GM19438 (cell line): ENCODE data around the gene GOT2.
"Not testable (repeated sequence)": the region's sequence is repeated elsewhere in the genome, so short reads cannot be mapped to it uniquely, and the experiment has no call there.

ENCODE experiments used
- ATAC-seq: cut with Tn5 transposase; IDR thresholded peaks from one replicate; pipeline ENCODE4 v1.9.1; 2021; ENCODE audit warnings: low read depth; ENCODE audit not compliant: unreplicated experiment

The GOT2 gene

GRCh38 chr16:58723109-58723508 is 11.0 kb downstream of the GOT2 start:
- ATAC-seq, result no peak

DNA sequence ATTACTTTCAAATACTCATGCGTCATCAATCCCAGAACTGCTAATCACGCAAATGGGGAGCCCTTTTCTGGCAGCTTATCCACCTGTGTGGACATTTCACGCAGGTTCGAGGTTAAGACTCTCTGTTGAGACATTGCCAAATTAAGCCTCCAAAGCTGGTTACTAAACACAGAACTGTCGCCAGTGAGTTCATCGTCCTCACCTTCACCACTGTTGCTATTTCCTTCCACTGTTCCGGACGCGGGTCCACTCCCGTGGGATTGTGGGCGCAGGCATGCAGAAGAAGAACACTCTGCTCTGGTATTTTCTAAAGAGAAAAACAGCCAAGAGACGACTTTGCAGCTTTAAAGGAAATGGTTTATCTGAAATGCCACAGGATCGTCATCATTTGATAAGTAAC is 16.1 kb downstream of the GOT2 start:
- ATAC-seq, result no peak

DNA sequence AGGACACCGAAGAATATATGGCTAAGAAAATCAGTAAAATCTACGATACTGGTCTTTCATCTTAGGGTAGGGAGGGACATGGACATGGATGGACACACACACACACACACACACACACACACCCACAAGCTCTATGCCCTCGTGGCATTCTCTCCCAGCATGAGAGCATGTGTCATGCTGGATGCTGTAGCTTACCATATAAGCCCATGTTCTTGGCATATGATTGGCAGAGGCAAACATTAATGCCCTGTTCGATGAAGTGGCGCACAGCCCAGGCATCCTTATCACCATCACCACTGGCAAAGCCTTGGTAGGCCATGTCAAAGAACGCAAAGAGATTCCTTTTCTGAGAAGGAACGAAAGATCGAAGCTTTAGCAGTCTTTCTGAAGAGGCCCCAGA is 17.6 kb downstream of the GOT2 start:
- ATAC-seq, result no peak

GRCh38 chr16:58713742-58714141 is 20.4 kb downstream of the GOT2 start:
- no peak for ATAC-seq

GRCh38 chr16:58709333-58709732 is 24.8 kb downstream of the GOT2 start:
- no peak for ATAC-seq

DNA sequence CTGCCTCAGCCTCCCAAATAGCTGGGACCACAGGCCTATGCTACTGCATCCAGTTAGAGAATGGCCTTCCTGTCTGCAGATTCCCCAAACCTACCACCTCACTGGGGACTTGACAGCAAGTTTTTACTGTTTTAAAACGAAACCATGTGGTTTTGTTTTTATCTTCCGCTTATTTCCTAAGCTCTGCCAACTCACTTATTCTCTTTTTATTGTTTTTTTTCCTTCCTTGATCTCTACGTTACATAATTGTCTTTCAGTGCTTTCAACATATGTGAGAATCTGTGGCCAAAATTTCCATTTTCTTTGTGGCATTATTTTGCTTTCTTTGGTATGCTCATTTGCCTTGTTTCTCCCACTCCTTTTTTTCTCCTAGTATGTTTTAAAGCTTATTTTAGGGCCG is 35.0 kb downstream of the GOT2 start:
- no peak for ATAC-seq

GRCh38 chr16:58695368-58695767 is 38.7 kb downstream of the GOT2 start:
- no peak for ATAC-seq

DNA sequence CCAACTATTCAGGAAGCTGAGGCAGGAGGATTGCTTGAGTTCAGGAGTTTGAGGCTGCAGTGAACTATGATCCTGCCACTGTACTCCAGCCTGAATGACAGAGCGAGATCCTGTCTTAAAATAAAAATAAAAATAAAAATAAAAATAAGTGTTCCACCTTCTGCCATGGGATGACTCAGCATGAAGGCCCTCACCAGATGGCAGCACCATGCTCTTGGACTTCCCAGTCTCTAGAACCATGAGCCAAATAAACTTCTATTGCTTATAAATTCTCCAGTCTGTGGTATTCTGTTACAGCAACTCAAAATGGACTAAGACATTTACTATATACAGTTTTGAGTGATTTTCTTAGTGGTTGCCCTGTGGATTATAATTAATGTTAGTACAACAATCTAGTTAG is 41.7 kb downstream of the GOT2 start:
- ATAC-seq, result no peak

GRCh38 chr16:58686985-58687706 is 47.0 kb downstream of the GOT2 start:
- ATAC-seq, result not testable (repeated sequence)

DNA sequence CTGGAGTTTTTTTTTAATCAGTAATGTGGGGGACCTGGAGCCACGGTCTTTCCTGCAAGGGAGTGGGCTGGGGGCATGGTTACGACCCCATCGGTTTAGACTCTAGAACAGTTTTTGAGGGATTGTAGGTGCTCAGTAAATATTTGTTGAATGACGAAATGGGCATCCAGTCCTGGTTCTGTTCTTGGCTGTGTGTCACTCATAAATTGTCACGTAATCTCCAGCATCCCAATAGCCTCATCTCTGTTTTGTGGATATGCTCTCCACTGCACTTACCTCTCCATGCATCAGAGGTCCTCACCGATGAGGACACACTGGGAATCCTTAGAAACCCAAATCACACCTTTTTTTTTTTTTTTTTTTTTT is 49.0 kb downstream of the GOT2 start:
- ATAC-seq, result no peak

DNA sequence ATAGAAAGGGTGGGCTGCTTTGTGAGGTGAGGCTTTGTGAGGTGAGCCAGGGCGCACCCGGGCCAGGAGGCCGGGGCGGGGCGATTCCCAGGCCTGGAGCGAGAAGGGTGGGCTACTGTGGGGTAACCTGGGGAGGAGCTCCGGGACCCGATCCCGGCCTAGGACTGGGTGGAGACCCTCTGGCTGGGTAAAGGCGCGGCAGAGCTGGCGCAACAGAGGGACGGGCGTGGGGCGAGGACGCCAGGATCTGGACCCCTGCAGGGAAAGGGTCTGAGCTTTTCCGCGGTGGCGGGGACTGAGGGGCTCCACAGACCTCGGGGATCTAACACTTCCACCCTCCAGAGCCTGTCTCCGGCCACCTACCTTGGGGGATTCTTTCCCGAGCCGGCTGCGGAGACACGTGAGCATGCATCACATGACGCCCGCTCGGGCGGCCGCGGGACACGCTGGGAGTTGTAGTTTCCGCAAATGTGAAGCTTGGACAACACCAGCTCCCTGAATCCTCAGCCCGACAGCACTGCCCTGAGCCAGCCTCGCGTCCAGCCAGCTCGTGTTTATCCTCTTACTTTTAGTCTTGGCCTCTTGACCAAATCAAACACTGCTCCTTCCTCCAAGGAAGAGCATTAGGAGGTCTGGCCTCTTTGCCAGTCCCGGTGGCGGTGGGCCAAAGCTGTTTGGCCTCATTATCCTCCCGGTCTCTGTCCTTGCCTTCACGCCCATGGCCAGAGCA is 49.6 kb downstream of the GOT2 start, which contains the start of gene SLC38A7:
SLC38A7 (minus strand) TSS at position 417 of the 730 bp plus-strand sequence. CDS start 4,644 bp downstream, outside the sequence.
- ATAC-seq, result peak; percentile 100

- no peak for ATAC-seq
These were observed 50.1 kb downstream of the GOT2 start for GRCh38 chr16:58684001-58684353.

- no peak for ATAC-seq
These were observed 54.4 kb downstream of the GOT2 start for GRCh38 chr16:58679763-58680162.

GRCh38 chr16:58678716-58679115 is 55.4 kb downstream of the GOT2 start:
- ATAC-seq, result no peak

- ATAC-seq, result no peak
These were observed 55.8 kb downstream of the GOT2 start for GRCh38 chr16:58678269-58678668.

DNA sequence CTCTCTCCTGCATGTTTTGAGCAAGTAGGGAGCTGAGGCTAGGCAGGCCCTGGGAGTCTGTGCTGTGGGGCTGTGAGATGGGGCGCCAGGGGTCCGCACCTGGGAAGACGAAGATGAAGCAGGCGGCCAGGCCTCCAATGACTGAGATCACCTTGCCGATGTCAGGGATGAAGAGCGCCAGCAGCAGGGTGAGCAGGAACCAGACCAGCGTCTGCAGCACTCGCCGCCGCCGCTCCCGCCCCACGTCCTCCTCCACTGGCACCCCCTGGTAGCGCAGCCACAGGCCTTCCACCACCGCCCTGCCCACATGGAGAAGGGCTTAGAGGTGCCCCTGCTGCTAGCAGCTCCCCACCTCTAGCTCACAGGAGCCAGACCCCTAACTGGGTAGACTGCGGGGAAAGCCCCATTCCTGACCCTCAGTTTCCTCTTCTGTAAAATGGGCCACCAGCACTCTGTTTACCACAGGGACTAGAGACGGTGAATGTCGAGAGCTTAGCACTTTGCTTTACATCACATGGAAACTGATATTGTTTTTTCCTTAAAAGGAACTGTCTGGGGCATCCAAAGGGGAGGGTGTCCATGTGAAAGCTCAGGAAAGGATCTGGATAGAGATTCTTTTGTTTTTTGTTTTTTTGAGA is 63.1 kb downstream of the GOT2 start:
- no peak for ATAC-seq

DNA sequence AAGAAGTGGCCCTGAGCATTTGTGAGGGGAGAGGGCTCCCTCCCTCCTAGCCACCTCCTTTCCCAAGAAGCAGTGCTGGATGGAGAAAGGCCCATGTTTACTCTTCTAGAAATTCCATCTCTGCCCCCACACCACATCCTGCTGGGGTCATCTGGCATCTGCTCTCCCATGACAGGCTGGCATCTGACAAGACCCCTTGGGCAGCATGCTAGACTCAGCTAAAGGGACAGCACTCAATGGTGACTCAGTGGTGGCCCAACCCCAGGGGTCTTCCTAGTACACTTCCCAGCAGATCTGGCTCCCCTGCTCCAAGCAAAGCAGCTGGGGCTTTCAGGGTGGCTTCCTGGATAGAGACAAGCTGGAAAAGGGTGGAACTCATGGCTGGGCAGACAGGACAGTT is 63.9 kb downstream of the GOT2 start:
- ATAC-seq, result no peak

GRCh38 chr16:58665200-58665599 is 68.9 kb downstream of the GOT2 start:
- no peak for ATAC-seq

DNA sequence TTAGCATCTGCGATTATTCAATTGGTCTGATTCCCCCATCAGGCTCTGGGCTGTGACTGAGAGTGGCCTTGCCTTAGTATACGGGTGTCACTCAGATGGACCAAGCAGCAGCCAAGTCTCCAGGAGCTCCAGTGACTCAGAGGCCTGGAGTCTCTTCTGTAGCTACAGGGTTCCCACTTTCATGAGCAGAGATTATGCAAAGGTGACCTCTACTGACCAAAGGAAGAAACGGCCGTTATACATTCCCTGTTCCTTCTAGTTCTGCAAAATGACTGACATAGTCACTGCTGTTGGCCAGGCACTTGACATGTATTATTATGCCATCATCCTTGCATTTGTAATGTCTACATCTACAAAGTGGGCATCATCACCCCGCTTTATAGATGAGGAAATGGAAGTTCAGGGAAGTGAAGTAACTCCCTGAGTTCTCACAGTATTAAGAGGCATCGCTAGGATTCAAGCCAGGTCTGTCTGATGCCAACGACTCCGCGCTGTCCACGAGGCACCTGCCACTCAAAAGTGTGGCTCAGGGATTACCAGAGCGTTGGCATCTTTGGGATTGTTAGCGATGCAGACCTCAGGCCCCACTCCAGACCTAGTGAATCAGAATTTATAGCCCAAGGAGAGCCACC is 72.8 kb downstream of the GOT2 start:
- no peak for ATAC-seq

GRCh38 chr16:58659911-58660310 is 74.2 kb downstream of the GOT2 start:
- not testable (repeated sequence) for ATAC-seq

GRCh38 chr16:58658796-58659211 is 75.3 kb downstream of the GOT2 start:
- no peak for ATAC-seq
